ENCODE data around the gene DENND4C. TPM values are rescaled to one million over a fixed set of nuclear protein-coding genes. Genes with fewer than 3 reads are reported as not detected.
"Not testable (repeated sequence)": the region's sequence is repeated elsewhere in the genome, so short reads cannot be mapped to it uniquely, and the experiment has no call there.

DENND4C gene
- 10 to 100 TPM; 72.6 to 74.4 TPM for total RNA-seq
- polyA plus RNA-seq = 10 to 100 TPM; 31.0 to 40.2 (median 35.1) TPM
- 60.7 to 254 (median 145) reads per million in 6 experiments for total RNA-seq

- peak; percentile 69 to 90 (median 81) for DNase-seq
- H3K4me1 Mint-ChIP-seq = peaks cover 2 to 24% (median 19%) of the 10 kb centered on the region in 4 donors
- POLR2A ChIA-PET = interaction anchor here (1.0 to 5.0 kb wide), 17 partner anchors 10 to 1392 kb away, joined by 3 to 66 read pairs (median 4); partner anchors contain the start of genes MLLT3, PLIN2, RPS6 and RRAGA
- H3K4me3 Mint-ChIP-seq = peak within 1 kb of the TSS in 6 of 10 donors; percentile 77 to 89 (median 84)
- peak within 1 kb of the TSS in 9 of 10 donors; percentile 64 to 94 (median 91) for H3K27ac Mint-ChIP-seq
- H3K27me3 Mint-ChIP-seq = no peaks in the 10 kb centered on the region
- H3K9me3 Mint-ChIP-seq = no peaks in the 10 kb centered on the region
- ATAC-seq = peak; percentile 84 to 86
- peaks cover 0 to 2% (median 0%) of the 10 kb centered on the region in 3 donors for H3K36me3 Mint-ChIP-seq
These were observed at the start of gene DENND4C for GRCh38 chr9:19230355-19231125. Gene DENND4C, plus strand, starts transcription at chr9:19230693. Its CDS starts 45,482 bp downstream, at chr9:19276175.

GRCh38 chr9:19180991-19181390 is 49.5 kb upstream of the DENND4C start:
- Mint-ChIP-seq H3K36me3 (no peaks in the 10 kb centered on the region), H3K27ac (peak overlapping the region in 4 of 10 donors; percentile 26 to 76 (median 53)), H3K9me3 (no peaks in the 10 kb centered on the region), H3K27me3 (no peaks in the 10 kb centered on the region), H3K4me1 (peaks cover 3 to 39% (median 20%) of the 10 kb centered on the region in 4 donors), H3K4me3 (no peak overlapping the region)
- POLR2A ChIA-PET = interaction anchor here (0.6 kb wide), 3 partner anchors 11 to 78 kb away, joined by 3 to 4 read pairs (median 4); no protein-coding TSS in a partner anchor
- no peak for DNase-seq
- no peak for ATAC-seq

GRCh38 chr9:19181561-19181960 is 48.9 kb upstream of the DENND4C start:
- Mint-ChIP-seq H3K4me1 (peaks cover 3 to 42% (median 20%) of the 10 kb centered on the region in 4 donors), H3K9me3 (no peaks in the 10 kb centered on the region), H3K4me3 (peak overlapping the region in 1 of 10 donors; percentile 43), H3K36me3 (no peaks in the 10 kb centered on the region), H3K27ac (peak overlapping the region in 6 of 10 donors; percentile 43 to 87 (median 76)), H3K27me3 (no peaks in the 10 kb centered on the region)
- ATAC-seq = no peak
- no peak for DNase-seq
- POLR2A ChIA-PET = interaction anchor here (0.6 kb wide), 2 partner anchors 12 to 64 kb away, joined by 4 read pairs; no protein-coding TSS in a partner anchor

- Mint-ChIP-seq H3K36me3 (no peaks in the 10 kb centered on the region), H3K27ac (peak overlapping the region; percentile 95 to 98 (median 96)), H3K9me3 (no peaks in the 10 kb centered on the region), H3K4me3 (peak overlapping the region; percentile 26 to 86 (median 73)), H3K4me1 (peaks cover 3 to 42% (median 20%) of the 10 kb centered on the region in 4 donors), H3K27me3 (no peaks in the 10 kb centered on the region)
- DNase-seq = peak; percentile 38 to 90 (median 72)
- peak; percentile 99 to 100 for ATAC-seq
- POLR2A ChIA-PET = interaction anchor here (0.6 to 6.8 kb wide), 11 partner anchors 10 to 196 kb away, joined by 3 to 66 read pairs (median 5); partner anchors contain the start of genes DENND4C, PLIN2, RPS6 and RRAGA
These were observed 46.2 kb upstream of the DENND4C start for GRCh38 chr9:19184144-19184917.

GRCh38 chr9:19185191-19185590 is 45.3 kb upstream of the DENND4C start:
- H3K27ac Mint-ChIP-seq = peak overlapping the region; percentile 29 to 98 (median 96)
- POLR2A ChIA-PET = interaction anchor here (0.7 to 6.8 kb wide), 5 partner anchors 9 to 195 kb away, joined by 3 to 66 read pairs (median 16); partner anchors contain the start of genes DENND4C, PLIN2 and RPS6
- no peak overlapping the region for H3K4me3 Mint-ChIP-seq
- no peaks in the 10 kb centered on the region for H3K36me3 Mint-ChIP-seq
- no peaks in the 10 kb centered on the region for H3K9me3 Mint-ChIP-seq
- H3K27me3 Mint-ChIP-seq = no peaks in the 10 kb centered on the region
- peaks cover 3 to 42% (median 20%) of the 10 kb centered on the region in 4 donors for H3K4me1 Mint-ChIP-seq
- DNase-seq = no peak
- no peak for ATAC-seq

GRCh38 chr9:19186232-19186631 is 44.3 kb upstream of the DENND4C start:
- Mint-ChIP-seq H3K36me3 (no peaks in the 10 kb centered on the region), H3K9me3 (no peaks in the 10 kb centered on the region), H3K27me3 (no peaks in the 10 kb centered on the region), H3K4me1 (peaks cover 3 to 37% (median 19%) of the 10 kb centered on the region in 4 donors), H3K27ac (peak overlapping the region in 9 of 10 donors; percentile 18 to 81 (median 68)), H3K4me3 (no peak overlapping the region)
- ATAC-seq = no peak
- no peak for DNase-seq
- POLR2A ChIA-PET = interaction anchor here (6.8 kb wide), 1 partner anchor 46 kb away, joined by 66 read pairs; the partner anchor contains the start of gene DENND4C

- ATAC-seq (no peak), DNase-seq (no peak)
- POLR2A ChIA-PET = interaction anchor here (6.8 kb wide), 1 partner anchor 43 kb away, joined by 66 read pairs; the partner anchor contains the start of gene DENND4C
- no peaks in the 10 kb centered on the region for H3K36me3 Mint-ChIP-seq
- no peaks in the 10 kb centered on the region for H3K9me3 Mint-ChIP-seq
- H3K27me3 Mint-ChIP-seq = peaks cover 0 to 2% (median 0%) of the 10 kb centered on the region in 5 donors
- H3K4me3 Mint-ChIP-seq = no peak overlapping the region
- H3K27ac Mint-ChIP-seq = no peak overlapping the region
- peaks cover 4 to 22% (median 9%) of the 10 kb centered on the region in 4 donors for H3K4me1 Mint-ChIP-seq
These were observed 41.7 kb upstream of the DENND4C start for GRCh38 chr9:19188771-19189170.

GRCh38 chr9:19192202-19193028 is 38.1 kb upstream of the DENND4C start:
- Mint-ChIP-seq H3K36me3 (no peaks in the 10 kb centered on the region), H3K4me3 (no peak overlapping the region), H3K4me1 (peaks cover 0 to 4% (median 2%) of the 10 kb centered on the region in 4 donors), H3K27ac (peak overlapping the region in 1 of 10 donors; percentile 8), H3K27me3 (peaks cover 0 to 2% (median 0%) of the 10 kb centered on the region in 5 donors), H3K9me3 (no peaks in the 10 kb centered on the region)
- no peak for DNase-seq
- POLR2A ChIA-PET = no interaction called here
- no peak for ATAC-seq

- Mint-ChIP-seq H3K4me3 (no peak overlapping the region), H3K27me3 (peaks cover 0 to 2% (median 0%) of the 10 kb centered on the region in 5 donors), H3K4me1 (peaks cover 0 to 4% (median 2%) of the 10 kb centered on the region in 4 donors), H3K36me3 (no peaks in the 10 kb centered on the region), H3K9me3 (no peaks in the 10 kb centered on the region), H3K27ac (no peak overlapping the region)
- POLR2A ChIA-PET = no interaction called here
- DNase-seq (no peak), ATAC-seq (no peak)
These were observed 37.5 kb upstream of the DENND4C start for GRCh38 chr9:19193029-19193324.

GRCh38 chr9:19193358-19193973 is 37.0 kb upstream of the DENND4C start:
- H3K4me1 Mint-ChIP-seq, H3K27me3 Mint-ChIP-seq, H3K36me3 Mint-ChIP-seq, DNase-seq, H3K4me3 Mint-ChIP-seq, ATAC-seq, POLR2A ChIA-PET, H3K9me3 Mint-ChIP-seq: not testable (repeated sequence)
- peak overlapping the region in 1 of 10 donors; percentile 13 for H3K27ac Mint-ChIP-seq

GRCh38 chr9:19198406-19198805 is 32.1 kb upstream of the DENND4C start:
- H3K27me3 Mint-ChIP-seq = peaks cover 0 to 1% (median 0%) of the 10 kb centered on the region in 5 donors
- no peaks in the 10 kb centered on the region for H3K9me3 Mint-ChIP-seq
- DNase-seq = no peak
- H3K36me3 Mint-ChIP-seq = no peaks in the 10 kb centered on the region
- peaks cover 0 to 3% (median under 1%) of the 10 kb centered on the region in 4 donors for H3K4me1 Mint-ChIP-seq
- no peak for ATAC-seq
- POLR2A ChIA-PET = interaction anchor here (1.2 kb wide), 1 partner anchor 98 kb away, joined by 4 read pairs; no protein-coding TSS in a partner anchor
- H3K4me3 Mint-ChIP-seq = no peak overlapping the region
- H3K27ac Mint-ChIP-seq = no peak overlapping the region

Data from naive thymus-derived CD8-positive, alpha-beta T cell (primary cell).